HEK293T (cell line): Measurements from ENCODE around the gene NFS1.

Experiments used
- CTCF ChIA-PET: fragments of 350-600 bp; formaldehyde crosslinking; extraction: SDS; loops from one replicate; lab custom pipeline; 2021; ENCODE audit warnings: antibody characterized with exemption, inconsistent platforms; lab: Yijun Ruan, JAX
- POLR2A ChIA-PET: fragments of 350-600 bp; formaldehyde crosslinking; extraction: SDS; loops from one replicate; lab custom pipeline; 2020; ENCODE audit warnings: antibody characterized with exemption, inconsistent platforms; lab: Yijun Ruan, JAX
- DNase-seq: peaks from one replicate; pipeline ENCODE4 v3.0.0; 2012; ENCODE audit warnings: mixed read lengths; ENCODE audit errors: extremely low spot score
- ARNT ChIP-seq: fragments of 450-650 bp; IDR thresholded peaks from 2 replicates; pipeline ENCODE4 v1.6.1; 2017; ENCODE audit warnings: mild to moderate bottlenecking
- BHLHE40 ChIP-seq: fragments of 450-650 bp; IDR thresholded peaks from 2 replicates; pipeline ENCODE4 v1.6.1; 2016; ENCODE audit warnings: mild to moderate bottlenecking, moderate library complexity, borderline replicate concordance
- CTBP1 ChIP-seq: fragments of 450-650 bp; IDR thresholded peaks from 2 replicates; pipeline ENCODE4 v1.6.1; 2016; ENCODE audit warnings: borderline replicate concordance
- ELF4 ChIP-seq: fragments of 450-650 bp; IDR thresholded peaks from 2 replicates; pipeline ENCODE4 v1.6.1; 2017; ENCODE audit warnings: antibody characterized with exemption
- FOXA1 ChIP-seq: fragments of 450-650 bp; IDR thresholded peaks from 2 replicates; pipeline ENCODE4 v1.6.1; 2016; ENCODE audit warnings: mild to moderate bottlenecking
- FOXK2 ChIP-seq: fragments of 450-650 bp; IDR thresholded peaks from 2 replicates; pipeline ENCODE4 v1.6.1; 2016; ENCODE audit warnings: mild to moderate bottlenecking
- FOXM1 ChIP-seq: fragments of 450-650 bp; IDR thresholded peaks from 2 replicates; pipeline ENCODE4 v1.6.1; 2017; ENCODE audit warnings: mild to moderate bottlenecking, borderline replicate concordance
- HDGF ChIP-seq: fragments of 450-650 bp; IDR thresholded peaks from 2 replicates; pipeline ENCODE4 v1.6.1; 2017; ENCODE audit warnings: antibody characterized with exemption, borderline replicate concordance
- L3MBTL2 ChIP-seq: fragments of 450-650 bp; conservative IDR thresholded peaks from 2 replicates; pipeline ENCODE4 v1.6.1; 2016; ENCODE audit warnings: mild to moderate bottlenecking
- LEF1 ChIP-seq: fragments of 450-650 bp; IDR thresholded peaks from 2 replicates; pipeline ENCODE4 v1.6.1; 2017; ENCODE audit warnings: mild to moderate bottlenecking, borderline replicate concordance
- NFRKB ChIP-seq: fragments of 450-650 bp; IDR thresholded peaks from 2 replicates; pipeline ENCODE4 v1.6.1; 2016; ENCODE audit warnings: mild to moderate bottlenecking, moderate library complexity
- SP1 ChIP-seq: fragments of 450-650 bp; IDR thresholded peaks from 2 replicates; pipeline ENCODE4 v1.6.1; 2017
- SUZ12 ChIP-seq: fragments of 450-650 bp; IDR thresholded peaks from 2 replicates; pipeline ENCODE4 v1.6.1; 2016; ENCODE audit warnings: mild to moderate bottlenecking
- TARDBP ChIP-seq: fragments of 450-650 bp; IDR thresholded peaks from 2 replicates; pipeline ENCODE4 v1.6.1; 2016
- ZNF384 ChIP-seq: fragments of 450-650 bp; IDR thresholded peaks from 2 replicates; pipeline ENCODE4 v1.6.1; 2016
- TF ChIP-seq, protein P1 (sequence below): fragments of 450-650 bp; IDR thresholded peaks from 2 replicates; pipeline ENCODE4 v1.6.1; 2016

Gene NFS1

DNA sequence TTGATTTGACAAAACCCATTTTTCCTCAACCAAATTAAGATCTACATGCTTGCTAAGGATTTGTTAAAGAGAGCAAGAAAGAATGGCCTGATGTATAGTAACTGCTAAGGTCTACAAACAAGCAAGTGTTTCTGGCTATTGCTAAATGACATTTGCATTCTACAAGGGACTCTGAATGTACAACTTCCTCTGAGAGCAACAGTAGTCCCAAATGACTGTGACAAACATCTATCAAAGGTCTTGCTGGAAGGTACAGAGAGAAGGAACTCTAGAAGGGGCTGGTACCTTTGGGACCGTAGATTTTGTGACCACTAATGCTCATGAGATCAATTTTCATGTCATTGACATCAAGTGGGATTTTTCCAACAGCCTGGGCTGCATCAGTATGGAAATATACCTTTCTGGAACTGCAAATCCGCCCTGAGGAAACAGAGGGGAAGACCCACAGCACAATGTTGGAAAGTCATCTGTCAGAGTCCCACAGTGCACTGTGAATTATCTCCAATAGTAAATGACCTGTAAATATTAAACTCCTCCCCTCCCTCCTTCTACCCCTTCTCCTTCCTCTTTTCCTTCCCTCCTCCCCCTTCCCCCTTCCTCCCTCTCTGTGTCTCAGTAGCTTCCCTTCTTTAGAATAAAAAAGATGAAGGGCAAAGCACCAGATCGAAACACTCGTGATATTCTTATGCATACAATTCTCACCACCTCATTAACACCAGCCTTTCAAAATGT lies 18.5 kb downstream of the NFS1 start:
- DNase-seq, result no peak
- ChIA-PET CTCF (no interaction called here), POLR2A (no interaction called here)
- TF ChIP-seq NFRKB (no peak), SUZ12 (no peak)

DNA sequence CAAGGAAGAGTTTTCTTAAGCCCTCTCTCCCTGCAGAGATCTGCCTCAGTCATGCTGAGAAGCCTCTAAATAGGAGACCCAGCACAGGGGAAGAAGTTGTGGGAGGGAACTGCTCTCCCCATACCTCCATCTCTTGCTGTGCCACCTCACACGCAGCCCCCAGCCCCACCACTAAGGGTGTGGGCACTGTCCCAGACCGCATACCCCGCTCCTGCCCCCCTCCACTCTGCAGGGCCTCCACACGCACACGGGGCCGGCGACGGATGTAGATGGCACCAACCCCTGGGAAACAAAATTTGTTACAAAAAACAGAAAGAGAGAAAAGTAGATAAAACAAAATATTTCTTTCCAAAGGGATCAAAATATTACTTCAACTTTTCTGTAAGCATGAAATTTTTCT lies 24.2 kb downstream of the NFS1 start:
- DNase-seq, result no peak
- TF ChIP-seq SUZ12 (no peak), FOXM1 (no peak), FOXA1 (no peak), HDGF (no peak), ARNT (no peak), L3MBTL2 (no peak), NFRKB (no peak), BHLHE40 (no peak), ZNF384 (no peak), LEF1 (no peak), CTBP1 (no peak), ELF4 (no peak)
- TF ChIP-seq, protein P1, sequence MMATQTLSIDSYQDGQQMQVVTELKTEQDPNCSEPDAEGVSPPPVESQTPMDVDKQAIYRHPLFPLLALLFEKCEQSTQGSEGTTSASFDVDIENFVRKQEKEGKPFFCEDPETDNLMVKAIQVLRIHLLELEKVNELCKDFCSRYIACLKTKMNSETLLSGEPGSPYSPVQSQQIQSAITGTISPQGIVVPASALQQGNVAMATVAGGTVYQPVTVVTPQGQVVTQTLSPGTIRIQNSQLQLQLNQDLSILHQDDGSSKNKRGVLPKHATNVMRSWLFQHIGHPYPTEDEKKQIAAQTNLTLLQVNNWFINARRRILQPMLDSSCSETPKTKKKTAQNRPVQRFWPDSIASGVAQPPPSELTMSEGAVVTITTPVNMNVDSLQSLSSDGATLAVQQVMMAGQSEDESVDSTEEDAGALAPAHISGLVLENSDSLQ, result no peak
- ChIA-PET POLR2A (interaction anchor here (1.1 kb wide), 1 partner anchor 9 kb away, joined by 4 read pairs; no protein-coding TSS in a partner anchor), CTCF (no interaction called here)

GRCh38 chr20:35673884-35674283 lies 25.3 kb downstream of the NFS1 start:
- ChIA-PET POLR2A (no interaction called here), CTCF (no interaction called here)
- TF ChIP-seq CTBP1 (no peak), HDGF (no peak), ELF4 (no peak), FOXK2 (no peak), LEF1 (no peak), ARNT (no peak), SP1 (no peak), L3MBTL2 (no peak)
- TF ChIP-seq, protein P1, result no peak
- DNase-seq, result no peak

DNA sequence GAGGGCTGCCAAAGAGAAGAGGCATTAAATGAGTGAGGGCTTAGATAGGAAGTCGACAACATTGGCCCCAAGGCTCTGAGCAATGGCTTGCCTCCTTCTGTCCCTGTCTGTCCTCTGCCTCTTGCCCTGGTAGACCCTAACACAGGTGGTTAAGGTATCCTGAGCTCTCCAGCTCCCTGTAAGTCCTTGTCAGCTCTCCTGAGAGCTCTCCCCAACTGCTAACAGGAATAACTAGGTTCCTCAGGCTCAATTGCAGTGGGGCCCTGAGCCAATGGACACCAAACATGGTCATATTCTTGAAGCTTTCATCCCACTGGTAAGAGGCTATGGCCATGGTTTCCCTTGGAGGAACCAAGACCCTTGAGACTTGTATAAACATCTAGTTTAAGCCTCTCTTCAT lies 29.5 kb downstream of the NFS1 start:
- ChIA-PET CTCF (no interaction called here), POLR2A (interaction anchor here (0.6 kb wide), 1 partner anchor 315 kb away, joined by 3 read pairs; no protein-coding TSS in a partner anchor)
- TF ChIP-seq ELF4 (no peak), FOXK2 (no peak), HDGF (no peak), SP1 (no peak), L3MBTL2 (no peak), FOXM1 (no peak), ZNF384 (no peak), FOXA1 (no peak), SUZ12 (no peak), LEF1 (no peak), NFRKB (no peak), CTBP1 (no peak), TARDBP (no peak)
- TF ChIP-seq, protein P1, result no peak
- DNase-seq, result no peak

- DNase-seq, result no peak
- TF ChIP-seq HDGF (no peak), SUZ12 (no peak), ARNT (no peak)
- TF ChIP-seq, protein P1, result no peak
- POLR2A ChIA-PET, result interaction anchor here (0.6 kb wide), 1 partner anchor 315 kb away, joined by 3 read pairs; no protein-coding TSS in a partner anchor
- CTCF ChIA-PET, result no interaction called here
These were observed 29.9 kb downstream of the NFS1 start for GRCh38 chr20:35669221-35669620.

GRCh38 chr20:35665949-35666288 lies 33.2 kb downstream of the NFS1 start:
- TF ChIP-seq ZNF384 (no peak), HDGF (no peak), SUZ12 (no peak), LEF1 (no peak), FOXM1 (no peak), CTBP1 (no peak), NFRKB (no peak), TARDBP (no peak), ELF4 (no peak), BHLHE40 (no peak)
- TF ChIP-seq, protein P1, result no peak
- DNase-seq, result no peak
- POLR2A ChIA-PET, result interaction anchor here (0.6 to 4.2 kb wide), 5 partner anchors 9 to 76 kb away, joined by 3 to 44 read pairs (median 7); partner anchors contain the start of genes RBM39 and SPAG4
- CTCF ChIA-PET, result interaction anchor here (0.6 kb wide), 1 partner anchor 151 kb away, joined by 3 read pairs; no protein-coding TSS in a partner anchor
